Skin of body (tissue), 2 donors: ENCODE data around the gene TFB1M. TPM values are rescaled to one million over a fixed set of nuclear protein-coding genes. Genes with fewer than 3 reads are reported as not detected.

Source experiments
- DNase-seq: peaks from one replicate; lab custom pipeline; 2025; lab: John Stamatoyannopoulos, UW
- total RNA-seq: library from RNA; depleted of rRNA; stranded (reverse); fragments of >200 nt; gene quantifications from one replicate; pipeline ENCODE4 v1.2.3, GENCODE V29; 2014

Gene TFB1M
- total RNA-seq, 1 donor from 2014 or later: 14.6 TPM

DNA sequence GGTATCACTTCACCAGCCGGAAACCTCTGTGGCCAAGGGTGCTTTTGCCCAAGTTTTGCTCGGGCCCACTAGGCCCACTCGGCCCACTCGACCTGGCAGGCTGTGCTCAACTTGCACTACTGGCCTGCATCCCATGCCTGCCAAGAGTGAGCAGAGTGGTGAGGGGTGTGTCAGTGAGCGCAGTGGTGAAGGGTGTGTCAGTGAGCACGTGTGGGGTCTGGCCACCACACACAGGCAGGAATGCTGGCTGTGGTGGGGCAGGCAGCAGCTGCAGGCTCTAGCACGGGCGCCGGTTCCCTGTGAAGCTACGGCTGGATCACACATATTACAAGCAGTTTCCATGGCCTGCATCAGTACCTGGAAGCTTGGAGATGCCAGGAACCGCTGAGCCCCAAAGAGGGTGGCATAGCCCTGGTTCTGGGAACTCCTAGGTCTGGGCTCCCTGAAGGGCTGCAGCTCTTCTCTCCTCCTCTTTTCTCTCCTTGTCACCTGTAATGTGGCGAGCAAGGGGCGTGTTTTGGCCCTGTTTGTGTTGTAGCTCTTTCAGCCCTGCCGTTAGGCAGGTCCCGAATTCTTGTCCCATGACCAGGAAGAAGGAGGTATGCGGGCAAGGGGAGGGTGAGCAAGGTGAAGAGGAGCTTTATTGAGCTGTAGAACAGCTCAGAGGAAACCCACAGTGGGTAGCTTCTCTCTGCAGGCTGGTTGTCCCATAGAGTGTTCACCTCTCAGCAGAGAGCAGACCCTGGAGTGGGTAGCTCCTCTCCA is 101.5 kb downstream of the TFB1M start:
- DNase-seq: no peak

DNA sequence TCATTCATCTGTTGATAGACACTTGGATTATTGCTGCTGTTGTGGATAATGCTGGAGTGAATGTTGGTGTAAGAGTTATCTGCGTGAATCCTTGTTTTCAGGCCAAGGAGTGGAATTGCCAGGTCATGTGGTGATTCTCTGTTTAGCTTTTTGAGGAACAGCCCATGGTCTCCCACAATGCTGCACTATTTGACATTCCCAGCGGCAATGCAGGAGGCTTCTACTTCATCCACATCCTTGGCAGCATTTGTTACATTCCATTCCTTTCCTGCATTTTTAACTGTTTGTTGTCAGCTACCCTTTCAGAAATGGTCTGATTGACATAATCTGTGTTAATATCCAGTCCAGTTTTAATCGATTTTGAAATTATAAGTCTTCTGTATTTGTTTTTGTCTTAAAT is 102.2 kb downstream of the TFB1M start:
- no peak for DNase-seq

DNA sequence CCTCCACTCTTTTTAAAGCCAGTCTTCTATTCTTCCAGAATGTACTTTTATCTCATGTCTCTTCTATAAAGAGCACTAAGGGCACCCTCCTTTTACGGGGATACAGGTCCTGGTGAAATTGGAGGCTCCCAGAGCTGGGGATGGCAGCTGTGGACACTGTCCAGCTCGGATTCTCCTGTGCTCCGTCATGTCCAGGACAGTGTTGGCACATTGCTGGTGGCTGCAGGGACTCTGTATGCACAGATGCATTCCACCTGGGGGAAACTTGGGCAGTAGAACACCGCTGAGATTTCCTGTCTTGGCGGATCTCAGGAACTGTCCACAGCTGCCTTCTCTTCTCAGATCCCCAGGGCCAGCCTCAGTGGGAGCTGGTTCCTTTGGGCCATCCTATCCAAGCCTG is 107.1 kb downstream of the TFB1M start:
- DNase-seq: no peak

Other genes with a start within 250 kb of the TFB1M start
- 0.30 TPM for gene CLDN20, start 50.5 kb downstream of the TFB1M start, total RNA-seq
- gene NOX3, start 141.4 kb upstream of the TFB1M start, total RNA-seq: not detected